Endothelial cell of umbilical vein (primary cell): ENCODE data around the gene DMRT1. TPM values are rescaled to one million over a fixed set of nuclear protein-coding genes. Genes with fewer than 3 reads are reported as not detected.

Experiments
- BruUV-seq: library from RNA; stranded (reverse); fragments of 400-500 nt; replicated peaks from 2 replicates; lab custom pipeline; 2021; lab: Mats Ljungman, UMichigan
- CTCF ChIA-PET: fragments of 300-600, 350-600 bp; sonication (Branson Sonifier 250); formaldehyde crosslinking; loops from one replicate; lab custom pipeline; 2021; ENCODE audit warnings: antibody characterized with exemption, inconsistent platforms; lab: Charles Lee
- POLR2A ChIA-PET: fragments of 300-600, 350-600 bp; sonication (Branson Sonifier 250); formaldehyde crosslinking; loops from one replicate; lab custom pipeline; 2021; ENCODE audit warnings: antibody characterized with exemption, inconsistent platforms; lab: Charles Lee
- DNase-seq: peaks from one replicate; pipeline ENCODE4 v3.0.0-alpha.2; 2011; ENCODE audit warnings: low read depth, low spot score
- FAIRE-seq: peaks from 2 replicates; lab custom pipeline; 2011; peaks lifted over from hg19 to GRCh38; lab: Jason Lieb, UNC
- H2AFZ ChIP-seq: 2 replicates; pipeline ENCODE4 v1.6.0; 2012; ENCODE audit warnings: low read depth, low read length, control low read depth, inconsistent platforms
- H3K27ac ChIP-seq: 2 replicates; pipeline ENCODE4 v1.5.1; 2011; ENCODE audit warnings: low read depth, mild to moderate bottlenecking, control low read depth, low read length, moderate library complexity; ENCODE audit not compliant: insufficient read depth
- H3K27me3 ChIP-seq, 2 experiments: 2 replicates each; pipeline versions ENCODE4 v1.6.0 to v1.6.1; 2011; ENCODE audit warnings: low read length in 2 of 2, mixed read lengths in 1 of 2; ENCODE audit not compliant: control insufficient read depth in 2 of 2, insufficient read depth in 2 of 2
- H3K36me3 ChIP-seq, 2 experiments: 2 replicates in 1 of 2; 3 replicates in 1 of 2; pipeline ENCODE4 v1.5.1; 2011; ENCODE audit warnings: low read length in 2 of 2, mild to moderate bottlenecking in 1 of 2, moderate library complexity in 1 of 2; ENCODE audit not compliant: control insufficient read depth in 2 of 2, insufficient read depth in 2 of 2; ENCODE audit errors: extremely low read depth in 1 of 2
- H3K4me1 ChIP-seq: 3 replicates; pipeline ENCODE4 v1.5.1; 2011; ENCODE audit warnings: mild to moderate bottlenecking, low read length; ENCODE audit not compliant: control insufficient read depth, insufficient read depth; ENCODE audit errors: extremely low read depth
- H3K4me2 ChIP-seq: 2 replicates; pipeline ENCODE4 v1.6.1; 2011; ENCODE audit warnings: low read length, control low read depth, mixed read lengths; ENCODE audit not compliant: insufficient read depth
- H3K4me3 ChIP-seq, 3 experiments: fragments of 200-600 bp in 1 of 3; sonication (generic), shearing (Covaris generic) in 1 of 3; replicated peaks in 1 of 3; 2 replicates each; pipeline ENCODE4 v1.5.1; 2011 to 2016; ENCODE audit warnings: control low read depth in 3 of 3, low read length in 3 of 3, mild to moderate bottlenecking in 2 of 3, inconsistent platforms in 1 of 3, low read depth in 1 of 3, moderate library complexity in 1 of 3; ENCODE audit not compliant: insufficient read depth in 1 of 3
- H3K79me2 ChIP-seq: 2 replicates; pipeline ENCODE4 v1.6.0; 2012; ENCODE audit warnings: low read length, inconsistent platforms; ENCODE audit not compliant: control insufficient read depth, insufficient read depth
- H3K9ac ChIP-seq: replicated peaks from 2 replicates; pipeline ENCODE3; 2011; ENCODE audit warnings: low read length, control low read depth; ENCODE audit not compliant: insufficient read depth; ENCODE audit errors: extremely low read depth
- H3K9me1 ChIP-seq: replicated peaks from 3 replicates; pipeline ENCODE4 v1.6.0; 2011; ENCODE audit warnings: mild to moderate bottlenecking, low read length; ENCODE audit not compliant: control insufficient read depth, insufficient read depth; ENCODE audit errors: extremely low read depth
- H3K9me3 ChIP-seq: replicated peaks from 2 replicates; pipeline ENCODE4 v1.5.1; 2012; ENCODE audit warnings: low read length, inconsistent platforms; ENCODE audit not compliant: control insufficient read depth, insufficient read depth
- H4K20me1 ChIP-seq: replicated peaks from 2 replicates; pipeline ENCODE3; 2011; ENCODE audit warnings: mild to moderate bottlenecking, low read length; ENCODE audit not compliant: control insufficient read depth, insufficient read depth; ENCODE audit errors: extremely low read depth
- CTCF ChIP-seq, 2 donors: IDR thresholded peaks; 1 replicate in 1 of 2; 2 replicates in 1 of 2; pipeline ENCODE4 v1.5.1; 2011; ENCODE audit warnings: low read length in 2 of 2, mild to moderate bottlenecking in 2 of 2, moderate library complexity in 2 of 2, control low read depth in 1 of 2, inconsistent platforms in 1 of 2, low read depth in 1 of 2; ENCODE audit not compliant: insufficient read depth in 1 of 2; ENCODE audit errors: extremely low read depth in 1 of 2
- GATA2 ChIP-seq: IDR thresholded peaks from 2 replicates; pipeline ENCODE4 v1.7.0; 2011; ENCODE audit warnings: low read depth, mild to moderate bottlenecking, moderate library complexity, mixed read lengths, low read length; ENCODE audit not compliant: insufficient read length, insufficient read depth
- JUN ChIP-seq: IDR thresholded peaks from 2 replicates; pipeline ENCODE4 v1.6.1; 2011; ENCODE audit warnings: borderline replicate concordance, low read depth; ENCODE audit not compliant: insufficient read length, insufficient read depth
- MYC ChIP-seq: IDR thresholded peaks from one replicate; pipeline ENCODE4 v1.6.1; 2011; ENCODE audit warnings: mild to moderate bottlenecking, low read depth, low read length
- POLR2A ChIP-seq: IDR thresholded peaks from 2 replicates; pipeline ENCODE4 v1.6.1; 2012; ENCODE audit warnings: low read depth, mild to moderate bottlenecking, control low read depth, low read length
- dilution Hi-C: fragments of 300-500 bp; cut with MboI; formaldehyde crosslinking; loops from one replicate; pipeline ENCODE4 v1.15.0; 2019; ENCODE audit warnings: low sequenced_read_pairs; ENCODE audit not compliant: extremely low pct_ligation_motif_present
- intact Hi-C: fragments of 100-400 bp; cut with micrococcal nuclease; formaldehyde crosslinking; loops from one replicate; pipeline ENCODE4 v1.10.0; 2022
- polyA plus RNA-seq, 4 experiments: library from polyadenylated mRNA; depleted of rRNA in 3 of 4; stranded (reverse) in 3 of 4; unstranded in 1 of 4; fragments of >200 nt; gene quantifications; 2 replicates each; pipeline versions ENCODE4 v1.2.1 to v1.2.3, GENCODE V29; 2011 to 2012; ENCODE audit warnings: missing spikeins in 1 of 4
- total RNA-seq: library from RNA; stranded (reverse); gene quantifications from 2 replicates; pipeline ENCODE4 v1.2.3, GENCODE V29; 2021

The DMRT1 gene
- total and polyA plus RNA-seq, 2 donors (not counting 3 experiments of a cell fraction or from before 2014, with no cell fraction given), result 0.08 to 0.20 TPM

GRCh38 chr9:926976-927375 is 85.5 kb downstream of the DMRT1 start:
- no peak overlapping the region for H2AFZ ChIP-seq
- no peaks in the 10 kb centered on the region for H3K79me2 ChIP-seq
- FAIRE-seq (no peak), DNase-seq (no peak)
- H3K27me3 ChIP-seq, result no peaks in the 10 kb centered on the region
- no peaks in the 10 kb centered on the region for H4K20me1 ChIP-seq
- no peak overlapping the region for H3K27ac ChIP-seq
- H3K36me3 ChIP-seq, result no peaks in the 10 kb centered on the region
- no peak overlapping the region for H3K4me3 ChIP-seq
- no peaks in the 10 kb centered on the region for H3K9me3 ChIP-seq
- no peak overlapping the region for H3K9ac ChIP-seq
- intact Hi-C loops (no loop called here), dilution Hi-C loops (no loop called here)
- ChIA-PET CTCF (interaction anchor here (1.3 to 2.5 kb wide), 3 partner anchors 9 to 82 kb away, joined by 3 to 11 read pairs (median 5); no protein-coding TSS in a partner anchor), POLR2A (no interaction called here)
- BruUV-seq, result no TSS peak
- H3K4me1 ChIP-seq, result no peaks in the 10 kb centered on the region
- no peak for TF ChIP-seq JUN
- no peak for TF ChIP-seq GATA2
- no peak for TF ChIP-seq POLR2A
- no peak for TF ChIP-seq MYC
- no peak for TF ChIP-seq CTCF (IDR thresholded peaks at IDR 0.05; ENCODE audit: extremely low read depth in 1 of 2, insufficient read depth in 1 of 2, low read depth in 1 of 2, low read length in 2 of 2)
- H3K9me1 ChIP-seq, result no peaks in the 10 kb centered on the region
- no peak overlapping the region for H3K4me2 ChIP-seq
